Endothelial cell of umbilical vein (primary cell): Measurements from ENCODE around the gene TMEM184B. TPM values are rescaled to one million over a fixed set of nuclear protein-coding genes. Genes with fewer than 3 reads are reported as not detected.
A peak's percentile ranks its signal among the peaks of the same experiment; 100 is the strongest.

Experiments
- BruUV-seq: library from RNA; stranded (reverse); fragments of 400-500 nt; replicated peaks from 2 replicates; lab custom pipeline; 2021; lab: Mats Ljungman, UMichigan
- CTCF ChIA-PET: fragments of 300-600, 350-600 bp; sonication (Branson Sonifier 250); formaldehyde crosslinking; loops from one replicate; lab custom pipeline; 2021; ENCODE audit warnings: antibody characterized with exemption, inconsistent platforms; lab: Charles Lee
- POLR2A ChIA-PET: fragments of 300-600, 350-600 bp; sonication (Branson Sonifier 250); formaldehyde crosslinking; loops from one replicate; lab custom pipeline; 2021; ENCODE audit warnings: antibody characterized with exemption, inconsistent platforms; lab: Charles Lee
- DNase-seq: peaks from one replicate; pipeline ENCODE4 v3.0.0-alpha.2; 2011; ENCODE audit warnings: low read depth, low spot score
- FAIRE-seq: peaks from 2 replicates; lab custom pipeline; 2011; peaks lifted over from hg19 to GRCh38; lab: Jason Lieb, UNC
- H2AFZ ChIP-seq: 2 replicates; pipeline ENCODE4 v1.6.0; 2012; ENCODE audit warnings: low read depth, low read length, control low read depth, inconsistent platforms
- H3K27ac ChIP-seq: 2 replicates; pipeline ENCODE4 v1.5.1; 2011; ENCODE audit warnings: low read depth, mild to moderate bottlenecking, control low read depth, low read length, moderate library complexity; ENCODE audit not compliant: insufficient read depth
- H3K27me3 ChIP-seq, 2 experiments: 2 replicates each; pipeline versions ENCODE4 v1.6.0 to v1.6.1; 2011; ENCODE audit warnings: low read length in 2 of 2, mixed read lengths in 1 of 2; ENCODE audit not compliant: control insufficient read depth in 2 of 2, insufficient read depth in 2 of 2
- H3K36me3 ChIP-seq, 2 experiments: 2 replicates in 1 of 2; 3 replicates in 1 of 2; pipeline ENCODE4 v1.5.1; 2011; ENCODE audit warnings: low read length in 2 of 2, mild to moderate bottlenecking in 1 of 2, moderate library complexity in 1 of 2; ENCODE audit not compliant: control insufficient read depth in 2 of 2, insufficient read depth in 2 of 2; ENCODE audit errors: extremely low read depth in 1 of 2
- H3K4me1 ChIP-seq: 3 replicates; pipeline ENCODE4 v1.5.1; 2011; ENCODE audit warnings: mild to moderate bottlenecking, low read length; ENCODE audit not compliant: control insufficient read depth, insufficient read depth; ENCODE audit errors: extremely low read depth
- H3K4me2 ChIP-seq: 2 replicates; pipeline ENCODE4 v1.6.1; 2011; ENCODE audit warnings: low read length, control low read depth, mixed read lengths; ENCODE audit not compliant: insufficient read depth
- H3K4me3 ChIP-seq, 3 experiments: fragments of 200-600 bp in 1 of 3; sonication (generic), shearing (Covaris generic) in 1 of 3; replicated peaks in 1 of 3; 2 replicates each; pipeline ENCODE4 v1.5.1; 2011 to 2016; ENCODE audit warnings: control low read depth in 3 of 3, low read length in 3 of 3, mild to moderate bottlenecking in 2 of 3, inconsistent platforms in 1 of 3, low read depth in 1 of 3, moderate library complexity in 1 of 3; ENCODE audit not compliant: insufficient read depth in 1 of 3
- H3K79me2 ChIP-seq: 2 replicates; pipeline ENCODE4 v1.6.0; 2012; ENCODE audit warnings: low read length, inconsistent platforms; ENCODE audit not compliant: control insufficient read depth, insufficient read depth
- H3K9ac ChIP-seq: replicated peaks from 2 replicates; pipeline ENCODE3; 2011; ENCODE audit warnings: low read length, control low read depth; ENCODE audit not compliant: insufficient read depth; ENCODE audit errors: extremely low read depth
- H3K9me1 ChIP-seq: replicated peaks from 3 replicates; pipeline ENCODE4 v1.6.0; 2011; ENCODE audit warnings: mild to moderate bottlenecking, low read length; ENCODE audit not compliant: control insufficient read depth, insufficient read depth; ENCODE audit errors: extremely low read depth
- H3K9me3 ChIP-seq: replicated peaks from 2 replicates; pipeline ENCODE4 v1.5.1; 2012; ENCODE audit warnings: low read length, inconsistent platforms; ENCODE audit not compliant: control insufficient read depth, insufficient read depth
- H4K20me1 ChIP-seq: replicated peaks from 2 replicates; pipeline ENCODE3; 2011; ENCODE audit warnings: mild to moderate bottlenecking, low read length; ENCODE audit not compliant: control insufficient read depth, insufficient read depth; ENCODE audit errors: extremely low read depth
- EZH2 ChIP-seq: IDR thresholded peaks from 2 replicates; pipeline ENCODE4 v1.6.1; 2012; ENCODE audit warnings: borderline replicate concordance, low read depth, mild to moderate bottlenecking, moderate library complexity, low read length, inconsistent platforms; ENCODE audit not compliant: severe bottlenecking
- FOS ChIP-seq: IDR thresholded peaks from 2 replicates; pipeline ENCODE4 v1.6.1; 2011; ENCODE audit warnings: mild to moderate bottlenecking, low read length, moderate library complexity, borderline replicate concordance; ENCODE audit not compliant: insufficient read depth
- GATA2 ChIP-seq: IDR thresholded peaks from 2 replicates; pipeline ENCODE4 v1.7.0; 2011; ENCODE audit warnings: low read depth, mild to moderate bottlenecking, moderate library complexity, mixed read lengths, low read length; ENCODE audit not compliant: insufficient read length, insufficient read depth
- JUN ChIP-seq: IDR thresholded peaks from 2 replicates; pipeline ENCODE4 v1.6.1; 2011; ENCODE audit warnings: borderline replicate concordance, low read depth; ENCODE audit not compliant: insufficient read length, insufficient read depth
- MYC ChIP-seq: IDR thresholded peaks from one replicate; pipeline ENCODE4 v1.6.1; 2011; ENCODE audit warnings: mild to moderate bottlenecking, low read depth, low read length
- POLR2A ChIP-seq: IDR thresholded peaks from 2 replicates; pipeline ENCODE4 v1.6.1; 2012; ENCODE audit warnings: low read depth, mild to moderate bottlenecking, control low read depth, low read length
- POLR2AphosphoS5 ChIP-seq: IDR thresholded peaks from 2 replicates; pipeline ENCODE4 v1.6.1; 2012; ENCODE audit warnings: low read depth, mild to moderate bottlenecking, control low read depth, low read length, moderate library complexity; ENCODE audit not compliant: insufficient read depth
- dilution Hi-C: fragments of 300-500 bp; cut with MboI; formaldehyde crosslinking; loops from one replicate; pipeline ENCODE4 v1.15.0; 2019; ENCODE audit warnings: low sequenced_read_pairs; ENCODE audit not compliant: extremely low pct_ligation_motif_present
- intact Hi-C: fragments of 100-400 bp; cut with micrococcal nuclease; formaldehyde crosslinking; loops from one replicate; pipeline ENCODE4 v1.10.0; 2022
- polyA plus RNA-seq, 4 experiments: library from polyadenylated mRNA; depleted of rRNA in 3 of 4; stranded (reverse) in 3 of 4; unstranded in 1 of 4; fragments of >200 nt; gene quantifications; 2 replicates each; pipeline versions ENCODE4 v1.2.1 to v1.2.3, GENCODE V29; 2011 to 2012; ENCODE audit warnings: missing spikeins in 1 of 4
- total RNA-seq: library from RNA; stranded (reverse); gene quantifications from 2 replicates; pipeline ENCODE4 v1.2.3, GENCODE V29; 2021
- TF ChIP-seq, protein P1 (sequence below), 2 donors: IDR thresholded peaks; 1 replicate in 1 of 2; 2 replicates in 1 of 2; pipeline ENCODE4 v1.5.1; 2011; ENCODE audit warnings: low read length in 2 of 2, mild to moderate bottlenecking in 2 of 2, moderate library complexity in 2 of 2, control low read depth in 1 of 2, inconsistent platforms in 1 of 2, low read depth in 1 of 2; ENCODE audit not compliant: insufficient read depth in 1 of 2; ENCODE audit errors: extremely low read depth in 1 of 2
- TF ChIP-seq, protein P2 (sequence below): IDR thresholded peaks from 2 replicates; pipeline ENCODE4 v1.6.1; 2011; ENCODE audit not compliant: insufficient read depth, insufficient read length

TMEM184B gene
- total and polyA plus RNA-seq, 2 donors (not counting 3 experiments of a cell fraction or from before 2014, with no cell fraction given), result 72.5 to 96.6 TPM

DNA sequence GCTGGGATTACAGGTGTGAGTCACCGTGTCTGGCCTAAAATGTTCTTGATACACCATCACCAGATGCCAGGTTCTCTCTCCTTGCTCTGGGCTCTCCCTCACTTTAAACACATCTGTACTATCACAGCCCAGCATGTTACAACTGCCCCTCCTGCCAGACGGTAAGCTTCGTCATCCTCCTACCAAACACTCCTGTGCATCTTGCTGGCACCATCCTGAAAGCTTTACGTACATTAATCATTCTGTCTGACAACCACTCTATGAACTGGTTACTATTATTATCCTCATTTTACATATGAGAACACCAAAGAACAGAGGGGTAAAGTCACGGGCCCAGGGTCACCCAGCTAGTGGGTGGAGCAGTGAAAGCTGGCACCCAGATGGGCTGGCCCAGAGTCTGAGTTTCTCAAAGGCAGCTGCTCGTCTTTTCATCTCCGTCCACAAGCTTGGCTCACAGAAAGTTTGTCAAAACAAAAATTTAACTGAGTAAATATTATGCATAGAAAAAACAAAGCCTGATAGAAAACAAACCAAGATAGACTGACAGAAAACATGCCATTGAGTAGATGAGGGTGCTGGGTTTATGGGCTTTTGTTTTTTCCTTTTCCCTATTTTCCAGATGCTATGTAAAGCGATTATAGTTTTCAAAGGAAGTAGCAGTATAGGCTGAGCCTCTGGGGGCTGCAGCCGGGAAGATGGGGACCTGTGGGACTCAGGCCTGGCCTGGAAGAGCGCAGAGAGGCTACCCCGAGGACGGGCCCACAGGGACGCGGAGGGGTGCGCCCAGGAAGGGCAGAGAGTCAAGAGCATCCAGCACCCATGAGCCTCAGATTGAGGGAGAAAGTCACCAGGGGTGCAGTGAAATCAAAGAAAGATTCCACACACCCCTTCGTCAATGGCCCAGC is 100.6 kb downstream of the TMEM184B start:
- Histone ChIP-seq H3K4me2 (no peak overlapping the region), H4K20me1 (no peaks in the 10 kb centered on the region), H3K9me3 (no peaks in the 10 kb centered on the region), H3K4me3 (no peak overlapping the region), H3K79me2 (no peaks in the 10 kb centered on the region), H2AFZ (peak overlapping the region; percentile 15), H3K36me3 (no peaks in the 10 kb centered on the region), H3K4me1 (peaks cover 42% of the 10 kb centered on the region), H3K9ac (peak overlapping the region; percentile 91), H3K27ac (peak overlapping the region; percentile 99), H3K27me3 (no peaks in the 10 kb centered on the region), H3K9me1 (no peaks in the 10 kb centered on the region)
- POLR2A ChIA-PET, result no interaction called here
- CTCF ChIA-PET, result interaction anchor here (0.9 to 2.3 kb wide), 4 partner anchors 29 to 74 kb away, joined by 3 to 14 read pairs (median 4); no protein-coding TSS in a partner anchor
- TSS peak; percentile 51 for BruUV-seq
- FAIRE-seq, result peak; percentile 80
- dilution Hi-C loops (no loop called here), intact Hi-C loops (loop anchor here (1.0 to 2.0 kb wide), 2 partner anchors 9 to 57 kb away; partner anchors contain the start of gene PLA2G6)
- DNase-seq, result peak; percentile 78
- TF ChIP-seq EZH2 (no peak), GATA2 (no peak), JUN (no peak), FOS (no peak), MYC (no peak), POLR2AphosphoS5 (no peak), POLR2A (no peak)
- TF ChIP-seq, protein P1, sequence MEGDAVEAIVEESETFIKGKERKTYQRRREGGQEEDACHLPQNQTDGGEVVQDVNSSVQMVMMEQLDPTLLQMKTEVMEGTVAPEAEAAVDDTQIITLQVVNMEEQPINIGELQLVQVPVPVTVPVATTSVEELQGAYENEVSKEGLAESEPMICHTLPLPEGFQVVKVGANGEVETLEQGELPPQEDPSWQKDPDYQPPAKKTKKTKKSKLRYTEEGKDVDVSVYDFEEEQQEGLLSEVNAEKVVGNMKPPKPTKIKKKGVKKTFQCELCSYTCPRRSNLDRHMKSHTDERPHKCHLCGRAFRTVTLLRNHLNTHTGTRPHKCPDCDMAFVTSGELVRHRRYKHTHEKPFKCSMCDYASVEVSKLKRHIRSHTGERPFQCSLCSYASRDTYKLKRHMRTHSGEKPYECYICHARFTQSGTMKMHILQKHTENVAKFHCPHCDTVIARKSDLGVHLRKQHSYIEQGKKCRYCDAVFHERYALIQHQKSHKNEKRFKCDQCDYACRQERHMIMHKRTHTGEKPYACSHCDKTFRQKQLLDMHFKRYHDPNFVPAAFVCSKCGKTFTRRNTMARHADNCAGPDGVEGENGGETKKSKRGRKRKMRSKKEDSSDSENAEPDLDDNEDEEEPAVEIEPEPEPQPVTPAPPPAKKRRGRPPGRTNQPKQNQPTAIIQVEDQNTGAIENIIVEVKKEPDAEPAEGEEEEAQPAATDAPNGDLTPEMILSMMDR (IDR thresholded peaks at IDR 0.05; ENCODE audit: extremely low read depth in 1 of 2, insufficient read depth in 1 of 2, low read depth in 1 of 2, low read length in 2 of 2), result no peak
- TF ChIP-seq, protein P2, sequence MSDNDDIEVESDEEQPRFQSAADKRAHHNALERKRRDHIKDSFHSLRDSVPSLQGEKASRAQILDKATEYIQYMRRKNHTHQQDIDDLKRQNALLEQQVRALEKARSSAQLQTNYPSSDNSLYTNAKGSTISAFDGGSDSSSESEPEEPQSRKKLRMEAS, result no peak
